Duodenal mucosa (tissue), 2 donors: ENCODE data around the gene CSTB.

Experiments
- H3K27ac ChIP-seq: one replicate; pipeline ENCODE4 v1.7.0; 2013; ENCODE audit warnings: low read depth, low read length
- H3K27me3 ChIP-seq, 2 donors: one replicate each; pipeline ENCODE4 v1.7.0; 2013; ENCODE audit warnings: low read length in 2 of 2, control low read depth in 1 of 2; ENCODE audit not compliant: insufficient read depth in 2 of 2, control insufficient read depth in 1 of 2
- H3K36me3 ChIP-seq, 2 donors: one replicate each; pipeline ENCODE4 v1.7.0; 2013; ENCODE audit warnings: low read length in 2 of 2, control low read depth in 1 of 2; ENCODE audit not compliant: insufficient read depth in 2 of 2, control insufficient read depth in 1 of 2
- H3K4me1 ChIP-seq, 2 donors: one replicate each; pipeline ENCODE4 v1.7.0; 2013; ENCODE audit warnings: low read length in 2 of 2, control low read depth in 1 of 2; ENCODE audit not compliant: insufficient read depth in 2 of 2, control insufficient read depth in 1 of 2
- H3K4me3 ChIP-seq, 2 donors: one replicate each; pipeline ENCODE4 v1.7.0; 2013; ENCODE audit warnings: low read length in 2 of 2, low read depth in 1 of 2
- H3K9ac ChIP-seq, 2 donors: one replicate each; pipeline ENCODE4 v1.7.0; 2013; ENCODE audit warnings: low read length in 2 of 2, low read depth in 1 of 2
- H3K9me3 ChIP-seq, 2 donors: one replicate each; pipeline ENCODE4 v1.7.0; 2013; ENCODE audit warnings: low read length in 2 of 2, control low read depth in 1 of 2; ENCODE audit not compliant: control insufficient read depth in 1 of 2

CSTB gene

DNA sequence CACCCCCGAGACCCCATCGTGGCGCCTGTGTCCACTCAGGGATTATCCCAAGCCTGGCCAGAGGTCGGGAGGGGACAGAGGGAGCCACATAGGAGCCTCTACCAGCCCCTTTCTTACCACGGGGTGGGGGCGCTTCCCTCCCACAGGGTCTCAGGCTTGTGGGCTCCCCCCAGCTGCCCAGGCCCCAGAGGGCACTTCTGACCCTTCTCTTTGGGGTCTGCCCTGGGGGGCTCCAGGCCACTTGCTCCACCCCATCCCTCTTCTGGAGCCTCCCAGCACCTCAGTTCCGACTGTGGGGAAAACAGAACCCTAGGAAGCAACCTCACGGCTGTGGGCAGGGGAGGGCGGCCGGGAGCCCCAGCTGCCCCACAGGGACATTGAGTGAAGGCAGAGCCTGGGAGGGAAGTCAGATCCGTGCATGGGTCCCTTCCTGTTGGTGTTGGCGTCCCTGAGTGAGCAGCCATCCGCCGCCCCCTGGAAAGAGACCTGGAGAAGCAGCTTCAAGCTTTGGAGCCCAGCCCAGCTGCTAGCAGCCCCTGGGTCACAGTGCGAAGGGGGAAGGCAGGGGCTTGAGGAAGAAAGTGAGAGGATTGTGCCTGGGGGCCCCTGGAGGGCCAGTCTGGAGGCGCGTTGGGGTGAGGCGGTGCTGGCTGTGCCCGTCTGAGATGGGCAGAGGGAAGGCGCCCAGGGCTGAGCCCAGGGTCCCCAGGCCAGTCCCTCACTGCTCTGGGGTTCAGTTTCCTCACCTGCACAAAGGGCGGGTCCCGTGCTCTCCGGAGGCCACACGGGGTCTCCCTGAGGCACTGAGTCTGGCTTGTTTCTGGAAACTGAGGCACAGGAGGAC is 35.4 kb upstream of the CSTB start:
- Histone ChIP-seq H3K27me3 (no peaks in the 10 kb centered on the region), H3K4me3 (peak overlapping the region; percentile 44 to 55), H3K27ac (no peak overlapping the region), H3K36me3 (no peaks in the 10 kb centered on the region), H3K9ac (peak overlapping the region in 1 of 2 donors; percentile 32), H3K4me1 (peaks cover 19 to 25% of the 10 kb centered on the region in 2 donors), H3K9me3 (no peaks in the 10 kb centered on the region)

- Histone ChIP-seq H3K4me1 (peaks cover 19 to 25% of the 10 kb centered on the region in 2 donors), H3K9ac (peak overlapping the region in 1 of 2 donors; percentile 32), H3K4me3 (peak overlapping the region; percentile 44 to 55), H3K36me3 (peaks cover 0 to 4% of the 10 kb centered on the region in 2 donors), H3K9me3 (no peaks in the 10 kb centered on the region), H3K27ac (no peak overlapping the region), H3K27me3 (no peaks in the 10 kb centered on the region)
These were observed 34.6 kb upstream of the CSTB start for GRCh38 chr21:43810505-43811261.

DNA sequence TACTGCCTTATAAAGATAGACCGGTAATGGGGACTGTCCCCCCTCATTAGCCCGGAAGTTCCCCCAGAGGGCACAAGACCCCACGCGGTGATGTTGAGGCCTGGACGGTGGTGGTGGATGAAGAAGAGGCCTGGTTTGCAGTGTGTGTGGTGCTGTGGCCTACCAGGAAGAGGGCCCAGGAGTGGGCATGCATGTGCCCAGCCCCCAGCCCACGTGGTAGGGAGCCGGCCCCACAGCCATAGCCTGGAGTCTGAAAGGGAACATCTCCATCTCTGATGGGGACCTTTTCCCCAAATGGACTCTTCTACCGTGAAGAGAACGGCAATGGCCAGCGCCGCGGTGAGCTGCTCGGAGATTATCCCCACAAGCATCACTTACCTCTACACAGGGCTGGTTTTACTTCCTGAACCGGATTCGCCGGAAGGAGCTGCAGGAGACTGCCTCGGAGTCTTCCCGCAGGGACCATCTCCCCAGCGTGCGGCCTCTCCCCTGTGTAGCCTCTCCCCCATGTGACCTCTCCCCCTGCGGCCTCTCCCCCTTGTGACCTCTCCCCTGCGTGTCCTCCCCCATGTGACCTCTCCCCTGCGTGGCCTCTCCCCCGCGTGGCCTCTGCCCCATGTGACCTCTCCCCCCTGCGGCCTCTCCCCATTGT is 33.9 kb upstream of the CSTB start:
- Histone ChIP-seq H3K4me3 (no peak overlapping the region), H3K27ac (no peak overlapping the region), H3K9ac (no peak overlapping the region), H3K9me3 (no peaks in the 10 kb centered on the region), H3K27me3 (no peaks in the 10 kb centered on the region), H3K4me1 (peaks cover 19 to 25% of the 10 kb centered on the region in 2 donors), H3K36me3 (peaks cover 0 to 4% of the 10 kb centered on the region in 2 donors)

GRCh38 chr21:43809346-43809799 is 33.3 kb upstream of the CSTB start:
- Histone ChIP-seq H3K4me3 (no peak overlapping the region), H3K36me3 (peaks cover 0 to 4% of the 10 kb centered on the region in 2 donors), H3K4me1 (peaks cover 19 to 25% of the 10 kb centered on the region in 2 donors), H3K9ac (no peak overlapping the region), H3K27me3 (no peaks in the 10 kb centered on the region), H3K9me3 (no peaks in the 10 kb centered on the region), H3K27ac (no peak overlapping the region)

DNA sequence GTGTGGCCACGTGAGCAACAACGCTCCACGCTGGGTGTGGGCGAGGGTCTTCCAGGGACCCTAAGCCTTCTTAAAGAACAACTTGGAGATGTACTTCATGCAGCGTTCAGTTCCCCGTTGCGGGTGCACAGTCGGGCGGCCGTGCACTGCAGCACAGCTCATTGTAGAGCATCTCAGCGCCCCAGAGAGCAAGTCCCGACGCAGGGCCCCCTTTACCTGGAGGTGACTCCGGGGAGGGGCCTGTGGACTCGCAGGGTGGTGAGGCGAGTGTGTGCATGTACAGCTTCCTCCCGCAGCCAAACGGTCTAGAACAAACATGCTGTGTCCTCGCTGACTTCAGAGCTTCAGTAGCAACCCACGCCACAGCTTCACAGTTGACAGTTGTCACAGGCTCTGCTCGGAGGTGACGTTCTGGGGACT is 32.7 kb upstream of the CSTB start:
- H3K27me3 ChIP-seq = no peaks in the 10 kb centered on the region
- H3K36me3 ChIP-seq = peaks cover 2 to 7% of the 10 kb centered on the region in 2 donors
- no peak overlapping the region for H3K9ac ChIP-seq
- peaks cover 19 to 25% of the 10 kb centered on the region in 2 donors for H3K4me1 ChIP-seq
- no peak overlapping the region for H3K4me3 ChIP-seq
- no peak overlapping the region for H3K27ac ChIP-seq
- no peaks in the 10 kb centered on the region for H3K9me3 ChIP-seq

- no peak overlapping the region for H3K9ac ChIP-seq
- H3K36me3 ChIP-seq = peaks cover 3 to 11% of the 10 kb centered on the region in 2 donors
These were observed 32.3 kb upstream of the CSTB start for GRCh38 chr21:43808367-43808766.

GRCh38 chr21:43806017-43806710 is 30.1 kb upstream of the CSTB start:
- Histone ChIP-seq H3K27ac (no peak overlapping the region), H3K4me1 (peaks cover 4 to 9% of the 10 kb centered on the region in 2 donors), H3K9ac (no peak overlapping the region), H3K9me3 (no peaks in the 10 kb centered on the region), H3K4me3 (no peak overlapping the region), H3K36me3 (peaks cover 11 to 33% of the 10 kb centered on the region in 2 donors), H3K27me3 (no peaks in the 10 kb centered on the region)

More at GRCh38 chr21:43808367-43808766, 32.3 kb upstream of the CSTB start:
- peaks cover 19 to 25% of the 10 kb centered on the region in 2 donors for H3K4me1 ChIP-seq
- H3K27ac ChIP-seq = no peak overlapping the region
- H3K9me3 ChIP-seq = no peaks in the 10 kb centered on the region
- no peak overlapping the region for H3K4me3 ChIP-seq
- H3K27me3 ChIP-seq = no peaks in the 10 kb centered on the region

DNA sequence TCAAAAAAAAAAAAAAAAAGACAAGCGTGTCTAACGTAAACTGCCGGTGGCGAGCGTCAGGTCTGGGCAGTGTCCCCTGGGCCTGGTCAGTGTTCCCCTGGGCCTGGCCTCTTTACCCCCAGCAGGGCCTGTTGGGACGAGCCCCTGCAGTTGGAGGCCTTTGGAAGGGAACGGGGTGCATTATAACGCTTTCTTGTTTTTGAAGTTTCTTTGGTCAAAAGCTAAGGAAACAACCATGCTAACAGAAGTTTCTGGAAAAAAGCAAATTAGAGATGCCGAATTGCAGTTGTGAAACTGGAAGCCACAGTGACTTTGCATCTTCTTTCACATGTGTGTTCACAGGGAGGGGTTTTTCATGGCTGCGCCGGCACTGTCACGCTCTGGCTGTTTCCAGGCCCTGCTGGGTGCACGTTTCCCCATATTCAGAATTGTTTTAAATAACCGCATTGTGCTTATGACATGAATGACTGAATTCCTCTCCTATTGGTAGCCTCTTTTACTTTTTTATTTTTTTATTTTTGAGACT is 29.2 kb upstream of the CSTB start:
- no peak overlapping the region for H3K4me3 ChIP-seq
- H3K9me3 ChIP-seq = no peaks in the 10 kb centered on the region
- peaks cover 0 to under 1% of the 10 kb centered on the region in 2 donors for H3K4me1 ChIP-seq
- H3K9ac ChIP-seq = no peak overlapping the region
- H3K27ac ChIP-seq = no peak overlapping the region
- peaks cover 11 to 42% of the 10 kb centered on the region in 2 donors for H3K36me3 ChIP-seq
- no peaks in the 10 kb centered on the region for H3K27me3 ChIP-seq

- H3K9me3 ChIP-seq = no peaks in the 10 kb centered on the region
- H3K27ac ChIP-seq = no peak overlapping the region
- H3K9ac ChIP-seq = no peak overlapping the region
- H3K4me3 ChIP-seq = no peak overlapping the region
- peaks cover 18 to 58% of the 10 kb centered on the region in 2 donors for H3K36me3 ChIP-seq
- no peaks in the 10 kb centered on the region for H3K4me1 ChIP-seq
- no peaks in the 10 kb centered on the region for H3K27me3 ChIP-seq
These were observed 27.6 kb upstream of the CSTB start for GRCh38 chr21:43803558-43804300.
